ENCODE results near the gene NMNAT3. TPM values are rescaled to one million over a fixed set of nuclear protein-coding genes. Genes with fewer than 3 reads are reported as not detected.
A peak's percentile ranks its signal among the peaks of the same experiment; 100 is the strongest.

The NMNAT3 gene
- polyA plus RNA-seq, 1 donor (not counting 4 experiments of a cell fraction or from before 2014, with no cell fraction given): 1.6 TPM

DNA sequence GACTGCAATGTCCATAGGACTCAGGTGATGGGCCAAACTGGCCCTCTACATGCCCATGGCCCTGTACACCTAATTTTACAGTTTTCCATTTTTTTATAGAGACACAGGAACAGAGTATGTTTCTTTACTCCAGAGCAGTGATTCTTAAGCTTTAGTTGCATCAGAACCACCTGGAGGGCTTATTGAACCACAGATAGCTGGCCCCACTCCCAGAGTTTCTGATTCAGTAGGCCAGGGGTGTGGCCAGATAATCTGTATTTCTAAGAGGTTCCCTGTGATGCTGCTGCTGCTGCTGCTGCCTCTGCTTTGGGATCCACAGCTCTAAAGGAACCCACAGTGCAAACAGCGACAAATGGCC lies 143.3 kb downstream of the NMNAT3 start:
- Histone ChIP-seq H3K4me1 (ENCODE audit: control insufficient read depth, extremely low read depth, insufficient read depth, low read length) (peaks cover 35% of the 10 kb centered on the region), H3K4me2 (ENCODE audit: control insufficient read depth, extremely low read depth, insufficient read depth, low read depth, low read length) (peak overlapping the region; percentile 66), H3K27me3 (ENCODE audit: control insufficient read depth, extremely low read depth, insufficient read depth, low read length) (no peaks in the 10 kb centered on the region), H2AFZ (ENCODE audit: control insufficient read depth, low read length) (peak overlapping the region; percentile 52), H3K9ac (ENCODE audit: control insufficient read depth, extremely low read depth, insufficient read depth, low read length) (peak overlapping the region; percentile 56), H3K27ac (ENCODE audit: control insufficient read depth, insufficient read depth, low read length) (peak overlapping the region; percentile 87), H4K20me1 (ENCODE audit: control insufficient read depth, extremely low read depth, insufficient read depth, low read length) (no peaks in the 10 kb centered on the region), H3K4me3 (ENCODE audit: control insufficient read depth in 2 of 3, extremely low read depth in 1 of 3, insufficient read depth in 2 of 3, low read depth in 1 of 3, low read length in 3 of 3) (peak overlapping the region in 1 of 3 experiments; percentile 12), H3K79me2 (ENCODE audit: control insufficient read depth, insufficient read depth, low read length) (no peaks in the 10 kb centered on the region), H3K9me3 (ENCODE audit: control insufficient read depth, low read depth, low read length) (peaks cover 12% of the 10 kb centered on the region), H3K9me1 (ENCODE audit: control insufficient read depth, extremely low read depth, insufficient read depth, low read length) (no peaks in the 10 kb centered on the region), H3K36me3 (ENCODE audit: control insufficient read depth in 2 of 2, extremely low read depth in 1 of 2, insufficient read depth in 2 of 2, low read length in 2 of 2) (no peaks in the 10 kb centered on the region)
- FAIRE-seq: no peak
- TF ChIP-seq, protein P1, sequence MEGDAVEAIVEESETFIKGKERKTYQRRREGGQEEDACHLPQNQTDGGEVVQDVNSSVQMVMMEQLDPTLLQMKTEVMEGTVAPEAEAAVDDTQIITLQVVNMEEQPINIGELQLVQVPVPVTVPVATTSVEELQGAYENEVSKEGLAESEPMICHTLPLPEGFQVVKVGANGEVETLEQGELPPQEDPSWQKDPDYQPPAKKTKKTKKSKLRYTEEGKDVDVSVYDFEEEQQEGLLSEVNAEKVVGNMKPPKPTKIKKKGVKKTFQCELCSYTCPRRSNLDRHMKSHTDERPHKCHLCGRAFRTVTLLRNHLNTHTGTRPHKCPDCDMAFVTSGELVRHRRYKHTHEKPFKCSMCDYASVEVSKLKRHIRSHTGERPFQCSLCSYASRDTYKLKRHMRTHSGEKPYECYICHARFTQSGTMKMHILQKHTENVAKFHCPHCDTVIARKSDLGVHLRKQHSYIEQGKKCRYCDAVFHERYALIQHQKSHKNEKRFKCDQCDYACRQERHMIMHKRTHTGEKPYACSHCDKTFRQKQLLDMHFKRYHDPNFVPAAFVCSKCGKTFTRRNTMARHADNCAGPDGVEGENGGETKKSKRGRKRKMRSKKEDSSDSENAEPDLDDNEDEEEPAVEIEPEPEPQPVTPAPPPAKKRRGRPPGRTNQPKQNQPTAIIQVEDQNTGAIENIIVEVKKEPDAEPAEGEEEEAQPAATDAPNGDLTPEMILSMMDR (optimal IDR thresholded peaks at IDR 0.05 in 1 of 3, IDR thresholded peaks at IDR 0.05 in 1 of 3, conservative IDR thresholded peaks at IDR 0.05 in 1 of 3; ENCODE audit: extremely low read depth in 1 of 3, insufficient read depth in 2 of 3, low read length in 3 of 3): no peak
- TF ChIP-seq EZH2 (IDR thresholded peaks at IDR 0.05; ENCODE audit: low read length): no peak
- DNase-seq (ENCODE audit: low read depth, low spot score): no peak
- dilution Hi-C loops (cut with MboI; ENCODE audit: extremely low pct_ligation_motif_present, low sequenced_read_pairs): no loop called here

DNA sequence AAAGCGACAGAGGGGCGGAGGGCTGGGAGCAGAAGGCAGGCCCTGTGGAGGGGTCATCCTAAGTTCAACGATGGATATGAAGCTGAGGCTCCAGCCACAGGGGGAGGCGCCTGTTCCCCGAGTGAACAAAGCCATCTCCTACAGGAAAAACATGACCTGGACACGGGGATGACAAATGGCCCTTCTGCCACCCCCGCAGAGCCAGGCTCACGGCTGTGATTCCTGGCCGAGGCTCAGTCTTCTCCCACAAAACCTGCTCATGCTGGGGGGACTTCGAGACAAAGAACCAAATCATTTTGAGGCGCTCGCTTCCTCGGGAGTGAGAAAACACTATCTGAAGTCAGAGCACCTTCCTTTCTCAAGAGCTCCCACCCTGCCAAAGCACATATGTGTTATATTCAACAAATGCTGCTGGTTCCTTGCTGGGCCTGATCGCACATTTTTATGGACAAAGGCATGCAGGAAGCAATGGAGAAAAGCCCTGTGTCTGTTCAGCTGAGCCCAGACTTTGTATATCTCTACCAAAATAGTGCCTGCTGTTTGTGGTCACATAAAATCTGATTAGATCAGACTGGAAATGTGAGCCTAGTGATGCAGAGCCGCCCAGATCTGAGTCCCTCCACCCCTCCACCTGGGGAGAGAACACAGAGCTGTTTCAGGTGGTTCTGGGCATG lies 143.9 kb downstream of the NMNAT3 start:
- peak overlapping the region; percentile 66 for H3K4me2 ChIP-seq (ENCODE audit: control insufficient read depth, extremely low read depth, insufficient read depth, low read depth, low read length)
- peaks cover 38% of the 10 kb centered on the region for H3K4me1 ChIP-seq (ENCODE audit: control insufficient read depth, extremely low read depth, insufficient read depth, low read length)
- TF ChIP-seq, protein P1 (optimal IDR thresholded peaks at IDR 0.05 in 1 of 3, IDR thresholded peaks at IDR 0.05 in 1 of 3, conservative IDR thresholded peaks at IDR 0.05 in 1 of 3; ENCODE audit: extremely low read depth in 1 of 3, insufficient read depth in 2 of 3, low read length in 3 of 3): no peak
- TF ChIP-seq EZH2 (IDR thresholded peaks at IDR 0.05; ENCODE audit: low read length): no peak
- no peaks in the 10 kb centered on the region for H3K9me1 ChIP-seq (ENCODE audit: control insufficient read depth, extremely low read depth, insufficient read depth, low read length)
- H3K9ac ChIP-seq (ENCODE audit: control insufficient read depth, extremely low read depth, insufficient read depth, low read length): peak overlapping the region; percentile 56
- FAIRE-seq (peak; percentile 93), DNase-seq (ENCODE audit: low read depth, low spot score) (no peak)
- peak overlapping the region; percentile 52 for H2AFZ ChIP-seq (ENCODE audit: control insufficient read depth, low read length)
- no peaks in the 10 kb centered on the region for H3K79me2 ChIP-seq (ENCODE audit: control insufficient read depth, insufficient read depth, low read length)
- peak overlapping the region in 1 of 3 experiments; percentile 12 for H3K4me3 ChIP-seq (ENCODE audit: control insufficient read depth in 2 of 3, extremely low read depth in 1 of 3, insufficient read depth in 2 of 3, low read depth in 1 of 3, low read length in 3 of 3)
- no peaks in the 10 kb centered on the region for H4K20me1 ChIP-seq (ENCODE audit: control insufficient read depth, extremely low read depth, insufficient read depth, low read length)
- peak overlapping the region; percentile 87 for H3K27ac ChIP-seq (ENCODE audit: control insufficient read depth, insufficient read depth, low read length)
- no peaks in the 10 kb centered on the region for H3K36me3 ChIP-seq (ENCODE audit: control insufficient read depth in 2 of 2, extremely low read depth in 1 of 2, insufficient read depth in 2 of 2, low read length in 2 of 2)
- H3K27me3 ChIP-seq (ENCODE audit: control insufficient read depth, extremely low read depth, insufficient read depth, low read length): no peaks in the 10 kb centered on the region
- dilution Hi-C loops (cut with MboI; ENCODE audit: extremely low pct_ligation_motif_present, low sequenced_read_pairs): no loop called here
- H3K9me3 ChIP-seq (ENCODE audit: control insufficient read depth, low read depth, low read length): peaks cover 12% of the 10 kb centered on the region

All from keratinocyte (primary cell).